H9 (cell line): ENCODE results near the gene CCDC91. TPM values are rescaled to one million over a fixed set of nuclear protein-coding genes. Genes with fewer than 3 reads are reported as not detected.

Experiments used
- DNase-seq: peaks from one replicate; pipeline ENCODE4 v3.0.0-alpha.2; 2017
- H2AFZ ChIP-seq: one replicate; pipeline ENCODE4 v1.6.1; 2013; ENCODE audit warnings: mild to moderate bottlenecking, low read length, control low read depth, moderate library complexity
- H2AK5ac ChIP-seq: 2 replicates; pipeline ENCODE4 v1.6.1; 2013; ENCODE audit warnings: low read length, control low read depth, mixed read lengths; ENCODE audit not compliant: insufficient read length
- H2BK120ac ChIP-seq: one replicate; pipeline ENCODE4 v1.6.1; 2013; ENCODE audit warnings: low read depth, mild to moderate bottlenecking, low read length, control low read depth, inconsistent platforms; ENCODE audit not compliant: poor library complexity, severe bottlenecking
- H2BK12ac ChIP-seq: 2 replicates; pipeline ENCODE4 v1.6.1; 2013; ENCODE audit warnings: low read length, control low read depth, mixed read lengths, low read depth; ENCODE audit not compliant: insufficient read length
- H2BK15ac ChIP-seq: 2 replicates; pipeline ENCODE4 v1.6.1; 2013; ENCODE audit warnings: low read depth, low read length, control low read depth
- H2BK20ac ChIP-seq: one replicate; pipeline ENCODE4 v1.6.1; 2013; ENCODE audit warnings: low read depth, mild to moderate bottlenecking, low read length, control low read depth, inconsistent platforms; ENCODE audit not compliant: poor library complexity, severe bottlenecking
- H2BK5ac ChIP-seq: 2 replicates; pipeline ENCODE4 v1.6.1; 2013; ENCODE audit warnings: low read length, control low read depth, mixed read lengths; ENCODE audit not compliant: insufficient read length
- H3K14ac ChIP-seq: 2 replicates; pipeline ENCODE4 v1.6.1; 2013; ENCODE audit warnings: low read length, control low read depth; ENCODE audit not compliant: insufficient read depth
- H3K18ac ChIP-seq: 2 replicates; pipeline ENCODE4 v1.6.1; 2013; ENCODE audit warnings: low read depth, mild to moderate bottlenecking, mixed read lengths, low read length, control low read depth; ENCODE audit not compliant: insufficient read length
- H3K23ac ChIP-seq: 2 replicates; pipeline ENCODE4 v1.6.1; 2013; ENCODE audit warnings: low read length, control low read depth, mixed read lengths, low read depth; ENCODE audit not compliant: insufficient read length
- H3K23me2 ChIP-seq: 2 replicates; pipeline ENCODE4 v1.6.1; 2013; ENCODE audit warnings: low read depth, mild to moderate bottlenecking, mixed read lengths, low read length, control low read depth; ENCODE audit not compliant: insufficient read length, poor library complexity, severe bottlenecking
- H3K27ac ChIP-seq: 2 replicates; pipeline ENCODE4 v1.5.1; 2013; ENCODE audit warnings: low read length, control low read depth, mixed read lengths, low read depth; ENCODE audit not compliant: insufficient read length
- H3K27me3 ChIP-seq: 2 replicates; pipeline ENCODE4 v1.6.1; 2013; ENCODE audit warnings: low read length, control low read depth, inconsistent platforms; ENCODE audit not compliant: insufficient read depth
- H3K4ac ChIP-seq: 2 replicates; pipeline ENCODE4 v1.6.1; 2013; ENCODE audit warnings: low read depth, mild to moderate bottlenecking, control low read depth, inconsistent platforms, low read length, moderate library complexity
- H3K4me1 ChIP-seq: 2 replicates; pipeline ENCODE4 v1.6.1; 2013; ENCODE audit warnings: low read length, control low read depth, inconsistent platforms; ENCODE audit not compliant: insufficient read depth
- H3K4me2 ChIP-seq: 2 replicates; pipeline ENCODE4 v1.6.1; 2013; ENCODE audit warnings: low read length, control low read depth, mixed read lengths; ENCODE audit not compliant: insufficient read length, insufficient read depth
- H3K56ac ChIP-seq: 2 replicates; pipeline ENCODE4 v1.6.1; 2013; ENCODE audit warnings: low read depth, mild to moderate bottlenecking, mixed read lengths, low read length, control low read depth; ENCODE audit not compliant: insufficient read length
- H3K79me1 ChIP-seq: 2 replicates; pipeline ENCODE4 v1.6.1; 2013; ENCODE audit warnings: low read depth, mild to moderate bottlenecking, moderate library complexity, low read length, control low read depth, inconsistent platforms; ENCODE audit not compliant: insufficient read depth, poor library complexity, severe bottlenecking
- H3K79me2 ChIP-seq: 2 replicates; pipeline ENCODE4 v1.6.1; 2013; ENCODE audit warnings: low read length, control low read depth, inconsistent platforms; ENCODE audit not compliant: insufficient read depth
- H3K9ac ChIP-seq: 2 replicates; pipeline ENCODE4 v1.6.1; 2013; ENCODE audit warnings: low read length, control low read depth, mixed read lengths; ENCODE audit not compliant: insufficient read length; ENCODE audit errors: extremely low read depth
- H3K9me3 ChIP-seq: one replicate; pipeline ENCODE4 v1.6.1; 2013; ENCODE audit warnings: low read depth, low read length, inconsistent platforms; ENCODE audit not compliant: control insufficient read depth
- H3T11ph ChIP-seq: one replicate; pipeline ENCODE4 v1.6.1; 2013; ENCODE audit warnings: mild to moderate bottlenecking, low read length, control low read depth, inconsistent platforms
- H4K20me1 ChIP-seq: one replicate; pipeline ENCODE4 v1.6.1; 2013; ENCODE audit not compliant: control insufficient read depth, insufficient read length, insufficient read depth
- H4K5ac ChIP-seq: 2 replicates; pipeline ENCODE4 v1.6.1; 2013; ENCODE audit warnings: low read depth, mild to moderate bottlenecking, mixed read lengths, low read length, control low read depth; ENCODE audit not compliant: insufficient read length
- H4K8ac ChIP-seq: replicated peaks from 2 replicates; pipeline ENCODE4 v1.6.1; 2013; ENCODE audit warnings: low read length, control low read depth, mixed read lengths, low read depth; ENCODE audit not compliant: insufficient read length
- H4K91ac ChIP-seq: 2 replicates; pipeline ENCODE4 v1.6.1; 2013; ENCODE audit warnings: low read depth, mild to moderate bottlenecking, moderate library complexity, mixed read lengths, low read length, control low read depth; ENCODE audit not compliant: insufficient read length
- H3K27ac Mint-ChIP-seq, 3 experiments: 2 replicates in 2 of 3; 3 replicates in 1 of 3; pipeline ENCODE4 v1.8.0; 2020 to 2021; ENCODE audit warnings: mixed read lengths in 3 of 3, mild to moderate bottlenecking in 1 of 3, moderate library complexity in 1 of 3
- H3K27me3 Mint-ChIP-seq: 2 replicates; pipeline ENCODE4 v1.8.0; 2021; ENCODE audit warnings: low read depth, mild to moderate bottlenecking, moderate library complexity, mixed read lengths
- H3K36me3 Mint-ChIP-seq, 3 experiments: 2 replicates in 2 of 3; 3 replicates in 1 of 3; pipeline ENCODE4 v1.8.0; 2020 to 2021; ENCODE audit warnings: low read depth in 3 of 3, mixed read lengths in 3 of 3; ENCODE audit not compliant: insufficient read depth in 1 of 3
- H3K4me1 Mint-ChIP-seq, 2 experiments: 2 replicates each; pipeline ENCODE4 v1.8.0; 2020; ENCODE audit warnings: mixed read lengths in 2 of 2
- H3K4me3 Mint-ChIP-seq, 2 experiments: 2 replicates in 1 of 2; 3 replicates in 1 of 2; pipeline ENCODE4 v1.8.0; 2020 to 2021; ENCODE audit warnings: mild to moderate bottlenecking in 2 of 2, mixed read lengths in 2 of 2, moderate library complexity in 1 of 2
- H3K9me3 Mint-ChIP-seq, 2 experiments: 2 replicates in 1 of 2; 3 replicates in 1 of 2; pipeline ENCODE4 v1.8.0; 2020; ENCODE audit warnings: mild to moderate bottlenecking in 2 of 2, mixed read lengths in 2 of 2, moderate library complexity in 1 of 2
- CTCF ChIP-seq: fragments of 200-600 bp; sonication (generic); conservative IDR thresholded peaks from 3 replicates; pipeline ENCODE4 v1.8.0; 2021; ENCODE audit warnings: antibody characterized with exemption, mild to moderate bottlenecking
- WGBS: extraction: QIAGEN DNeasy Blood & Tissue Kit; methylation state at CpG from one replicate; pipeline ENCODE4 v1.1.7; 2013; ENCODE audit warnings: missing lambda C conversion rate, low lambda C conversion rate, mixed read lengths; ENCODE audit not compliant: insufficient read length; ENCODE audit errors: extremely low coverage; 5-methylcytosine and 5-hydroxymethylcytosine counted together
- total RNA-seq: library from RNA; stranded (reverse); gene quantifications from 2 replicates; pipeline ENCODE4 v1.2.1, GENCODE V29; 2021

CCDC91 gene
- total RNA-seq, 1 experiment from 2014 or later = 22.7 TPM

GRCh38 chr12:28360253-28360652 is 170.0 kb downstream of the CCDC91 start:
- Histone ChIP-seq H3K27me3 (no peaks in the 10 kb centered on the region), H3K23me2 (no peaks in the 10 kb centered on the region), H3K56ac (no peak overlapping the region), H3K14ac (no peak overlapping the region), H3K79me2 (no peaks in the 10 kb centered on the region), H3K9me3 (no peaks in the 10 kb centered on the region), H4K8ac (no peak overlapping the region), H3T11ph (no peak overlapping the region), H2AFZ (no peak overlapping the region), H3K23ac (no peak overlapping the region), H3K18ac (no peak overlapping the region), H2BK12ac (no peak overlapping the region), H4K5ac (no peak overlapping the region), H2BK15ac (no peak overlapping the region), H2AK5ac (no peak overlapping the region), H3K4me1 (no peaks in the 10 kb centered on the region), H2BK5ac (no peak overlapping the region), H3K4me2 (no peak overlapping the region), H4K91ac (no peak overlapping the region), H2BK20ac (no peak overlapping the region), H2BK120ac (no peak overlapping the region), H3K79me1 (no peaks in the 10 kb centered on the region), H3K4ac (no peak overlapping the region), H4K20me1 (no peaks in the 10 kb centered on the region), H3K9ac (no peak overlapping the region), H3K27ac (no peak overlapping the region)
- Mint-ChIP-seq H3K4me1 (peaks cover 0 to under 1% of the 10 kb centered on the region in 2 experiments; a peak in 1 of 4 replicates), H3K9me3 (0 out of 5 replicates have a peak, but pooled peaks cover 0 to 2% of the 10 kb centered on the region in 2 experiments), H3K27ac (peak overlapping the region in 1 of 3 experiments; percentile 27; a peak in 1 of 7 replicates), H3K4me3 (no peak overlapping the region), H3K36me3 (no peaks in the 10 kb centered on the region; a peak in 1 of 7 replicates), H3K27me3 (no peaks in the 10 kb centered on the region)
- no CpG with 5 or more reads among the region's 2 CpGs for WGBS
- no peak for DNase-seq
- no peak for TF ChIP-seq CTCF
